GM18520 (cell line): ENCODE results near the gene SSR3.

ENCODE experiments used
- ATAC-seq: cut with Tn5 transposase; IDR thresholded peaks from one replicate; pipeline ENCODE4 v1.9.1; 2021; ENCODE audit not compliant: unreplicated experiment

The SSR3 gene

GRCh38 chr3:156539802-156540201 is 15.1 kb downstream of the SSR3 start:
- no peak for ATAC-seq

GRCh38 chr3:156539051-156539450 is 15.9 kb downstream of the SSR3 start:
- ATAC-seq: no peak

- ATAC-seq: no peak
Observed at GRCh38 chr3:156536524-156537316, 18.2 kb downstream of the SSR3 start.

- no peak for ATAC-seq
Observed at GRCh38 chr3:156535798-156536197, 19.1 kb downstream of the SSR3 start.

GRCh38 chr3:156535162-156535627 is 19.7 kb downstream of the SSR3 start:
- no peak for ATAC-seq

- no peak for ATAC-seq
Observed at GRCh38 chr3:156533205-156533604, 21.7 kb downstream of the SSR3 start.

- ATAC-seq: no peak
Observed at GRCh38 chr3:156532730-156533129, 22.2 kb downstream of the SSR3 start.

- no peak for ATAC-seq
Observed at GRCh38 chr3:156530980-156531379, 23.9 kb downstream of the SSR3 start.

GRCh38 chr3:156527060-156527459 is 27.9 kb downstream of the SSR3 start:
- ATAC-seq: no peak

- no peak for ATAC-seq
Observed at GRCh38 chr3:156525808-156526207, 29.1 kb downstream of the SSR3 start.

- ATAC-seq: no peak
Observed at GRCh38 chr3:156522673-156523072, 32.2 kb downstream of the SSR3 start.

GRCh38 chr3:156519758-156520162 is 35.2 kb downstream of the SSR3 start:
- peak; percentile 81 for ATAC-seq

- ATAC-seq: no peak
Observed at GRCh38 chr3:156518726-156519125, 36.2 kb downstream of the SSR3 start.

- ATAC-seq: no peak
Observed at GRCh38 chr3:156516961-156517360, 38.0 kb downstream of the SSR3 start.

- ATAC-seq: no peak
Observed at GRCh38 chr3:156516284-156516683, 38.6 kb downstream of the SSR3 start.

GRCh38 chr3:156513619-156514018 is 41.3 kb downstream of the SSR3 start:
- ATAC-seq: no peak

- ATAC-seq: no peak
Observed at GRCh38 chr3:156511987-156512677, 42.8 kb downstream of the SSR3 start.

GRCh38 chr3:156509189-156510174 is 45.4 kb downstream of the SSR3 start:
- ATAC-seq: peak; percentile 79

GRCh38 chr3:156507285-156507684 is 47.6 kb downstream of the SSR3 start:
- no peak for ATAC-seq

- no peak for ATAC-seq
Observed at GRCh38 chr3:156498307-156498706, 56.6 kb downstream of the SSR3 start.

- no peak for ATAC-seq
Observed at GRCh38 chr3:156497326-156497725, 57.6 kb downstream of the SSR3 start.
